H7 (cell line): ENCODE measurements around the gene TMEM163. TPM values are rescaled to one million over a fixed set of nuclear protein-coding genes. Genes with fewer than 3 reads are reported as not detected.
"Not testable (repeated sequence)": the region's sequence is repeated elsewhere in the genome, so short reads cannot be mapped to it uniquely, and the experiment has no call there.

ENCODE experiments used
- DNase-seq: peaks from one replicate; pipeline ENCODE4 v3.0.0; 2012
- H3K27me3 ChIP-seq: 2 replicates; pipeline ENCODE4 v1.6.0; 2011; ENCODE audit warnings: mild to moderate bottlenecking, low read length; ENCODE audit not compliant: control insufficient read depth, insufficient read depth
- H3K36me3 ChIP-seq: replicated peaks from 2 replicates; pipeline ENCODE4 v1.5.1; 2011; ENCODE audit warnings: low read length; ENCODE audit not compliant: control insufficient read depth, insufficient read depth
- H3K4me3 ChIP-seq: 2 replicates; pipeline ENCODE4 v1.5.1; 2011; ENCODE audit warnings: low read depth, mild to moderate bottlenecking, control low read depth, low read length, moderate library complexity; ENCODE audit not compliant: insufficient read depth
- total RNA-seq: library from RNA; depleted of rRNA; stranded (reverse); fragments of >200 nt; shearing (Covaris generic); gene quantifications from 2 replicates; pipeline ENCODE4 v1.2.3, GENCODE V29; 2014

The TMEM163 gene
- total RNA-seq, 1 experiment from 2014 or later = 0.14 TPM

- no peak overlapping the region for H3K4me3 ChIP-seq
- H3K27me3 ChIP-seq = no peaks in the 10 kb centered on the region
- H3K36me3 ChIP-seq = no peaks in the 10 kb centered on the region
- DNase-seq = no peak
Observed at GRCh38 chr2:134737671-134738070, 18.9 kb upstream of the TMEM163 start.

- DNase-seq = no peak
Observed at GRCh38 chr2:134736167-134736880, 17.5 kb upstream of the TMEM163 start.

GRCh38 chr2:134728163-134728562 lies 9.4 kb upstream of the TMEM163 start:
- Histone ChIP-seq H3K36me3 (no peaks in the 10 kb centered on the region), H3K4me3 (no peak overlapping the region), H3K27me3 (no peaks in the 10 kb centered on the region; the same call in 1 of the 2 replicates)
- no peak for DNase-seq

More at GRCh38 chr2:134736167-134736880, 17.5 kb upstream of the TMEM163 start:
- Histone ChIP-seq H3K36me3 (no peaks in the 10 kb centered on the region), H3K27me3 (no peaks in the 10 kb centered on the region), H3K4me3 (no peak overlapping the region)

- no peaks in the 10 kb centered on the region; the same call in 1 of the 2 replicates for H3K27me3 ChIP-seq
- H3K36me3 ChIP-seq = no peaks in the 10 kb centered on the region
- DNase-seq = no peak
- no peak overlapping the region for H3K4me3 ChIP-seq
Observed at GRCh38 chr2:134727385-134727784, 8.6 kb upstream of the TMEM163 start.

- no peaks in the 10 kb centered on the region for H3K36me3 ChIP-seq
- no peak for DNase-seq
- peaks cover 3% of the 10 kb centered on the region for H3K27me3 ChIP-seq
- H3K4me3 ChIP-seq = no peak overlapping the region
Observed at GRCh38 chr2:134726645-134727044, 7.8 kb upstream of the TMEM163 start.

DNA sequence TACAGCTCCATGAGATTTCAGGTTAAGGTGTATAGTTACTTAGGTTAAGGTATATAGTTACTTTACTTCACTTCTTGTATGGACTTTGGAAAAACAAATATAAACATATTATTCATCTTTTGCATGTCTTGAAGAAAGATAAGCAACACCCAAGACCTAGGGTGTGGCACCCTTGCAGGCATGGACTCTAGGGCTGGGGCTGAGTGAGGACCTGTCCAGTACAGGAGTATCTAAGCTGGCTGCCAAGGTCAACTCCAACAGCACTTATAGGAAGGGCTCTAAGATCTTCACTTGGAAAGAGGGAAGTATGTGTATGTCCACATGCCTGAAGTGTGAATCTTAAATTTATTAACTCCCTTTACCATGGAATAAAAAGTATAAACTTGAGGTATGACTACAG lies 7.1 kb upstream of the TMEM163 start:
- no peak overlapping the region for H3K4me3 ChIP-seq

DNA sequence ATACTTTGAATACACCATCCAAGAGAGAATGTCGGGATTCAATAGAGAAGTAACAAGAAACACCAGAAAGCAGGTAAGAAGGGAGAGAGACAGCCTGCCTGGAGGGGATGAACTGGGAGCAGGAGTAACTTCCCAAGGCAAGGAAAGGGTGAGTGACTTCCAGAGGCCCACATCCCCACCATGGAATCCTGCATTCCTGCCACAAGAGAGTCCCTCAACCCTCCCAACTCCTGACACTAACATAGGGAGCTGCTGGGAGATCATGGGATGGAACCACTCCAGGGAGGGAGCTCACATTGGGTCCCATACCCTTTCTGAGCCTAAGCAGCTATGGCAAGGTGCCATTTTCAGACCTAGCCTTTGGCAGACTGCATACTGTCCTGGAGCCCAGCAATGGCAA lies 5.5 kb upstream of the TMEM163 start:
- Histone ChIP-seq H3K36me3 (no peaks in the 10 kb centered on the region), H3K27me3 (peaks cover 23% of the 10 kb centered on the region), H3K4me3 (no peak overlapping the region)
- DNase-seq = no peak

More for the DNA sequence above, 7.1 kb upstream of the TMEM163 start:
- Histone ChIP-seq H3K36me3 (no peaks in the 10 kb centered on the region), H3K27me3 (peaks cover 8% of the 10 kb centered on the region)
- no peak for DNase-seq

GRCh38 chr2:134723742-134724141 lies 4.9 kb upstream of the TMEM163 start:
- DNase-seq, H3K36me3 ChIP-seq, H3K4me3 ChIP-seq: not testable (repeated sequence)
- peaks cover 26% of the 10 kb centered on the region for H3K27me3 ChIP-seq

GRCh38 chr2:134722728-134723127 lies 3.9 kb upstream of the TMEM163 start:
- DNase-seq = peak; percentile 54
- Histone ChIP-seq H3K27me3 (peaks cover 35% of the 10 kb centered on the region), H3K36me3 (no peaks in the 10 kb centered on the region), H3K4me3 (no peak overlapping the region)

- Histone ChIP-seq H3K4me3 (no peak overlapping the region), H3K27me3 (peaks cover 46% of the 10 kb centered on the region), H3K36me3 (no peaks in the 10 kb centered on the region)
- no peak for DNase-seq
Observed at GRCh38 chr2:134721596-134721995, 2.8 kb upstream of the TMEM163 start.

DNA sequence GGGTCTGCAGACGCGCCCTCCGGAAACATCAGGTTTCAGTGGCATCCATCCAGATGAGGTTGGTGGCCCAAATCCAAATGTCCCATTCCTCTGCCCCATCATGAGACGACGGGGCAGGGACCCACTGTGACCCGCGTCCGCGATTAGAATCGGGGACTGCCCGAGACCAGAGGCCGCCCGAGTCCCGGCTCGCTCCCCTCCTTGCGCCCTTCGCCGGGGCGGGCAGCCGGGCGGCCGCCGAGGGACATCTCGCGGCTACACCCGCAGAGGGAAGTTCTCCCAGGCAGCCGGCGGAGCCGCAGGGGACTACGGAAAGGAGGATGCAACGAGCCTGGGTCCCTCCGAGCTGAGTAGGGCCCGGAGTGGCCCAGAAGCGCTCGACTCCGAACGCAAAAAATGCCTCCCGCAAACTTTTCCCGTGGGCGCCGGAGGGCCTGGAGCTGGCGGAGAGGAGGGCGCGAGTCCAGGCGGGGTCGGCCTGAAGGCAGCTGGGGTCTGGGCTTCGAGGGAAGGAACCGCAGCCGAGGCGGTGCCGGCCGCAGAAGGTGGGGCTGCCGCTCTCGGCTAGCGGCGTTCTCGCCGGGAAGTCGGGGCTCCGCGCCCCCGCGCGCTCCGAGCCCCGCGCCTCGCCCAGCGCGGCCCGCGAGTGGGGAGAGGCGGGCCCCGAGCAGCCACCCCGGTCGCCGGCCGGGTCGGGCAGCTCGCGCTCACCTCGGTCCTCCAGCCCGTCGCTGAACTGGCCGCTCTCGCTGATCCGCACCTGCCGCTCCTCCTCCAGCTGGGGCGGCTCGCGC lies 580 bp downstream of the TMEM163 start:
- peaks cover 55% of the 10 kb centered on the region for H3K27me3 ChIP-seq
- H3K4me3 ChIP-seq = peak overlapping the region; percentile 66
- H3K36me3 ChIP-seq = no peaks in the 10 kb centered on the region
- peak; percentile 82 for DNase-seq

DNA sequence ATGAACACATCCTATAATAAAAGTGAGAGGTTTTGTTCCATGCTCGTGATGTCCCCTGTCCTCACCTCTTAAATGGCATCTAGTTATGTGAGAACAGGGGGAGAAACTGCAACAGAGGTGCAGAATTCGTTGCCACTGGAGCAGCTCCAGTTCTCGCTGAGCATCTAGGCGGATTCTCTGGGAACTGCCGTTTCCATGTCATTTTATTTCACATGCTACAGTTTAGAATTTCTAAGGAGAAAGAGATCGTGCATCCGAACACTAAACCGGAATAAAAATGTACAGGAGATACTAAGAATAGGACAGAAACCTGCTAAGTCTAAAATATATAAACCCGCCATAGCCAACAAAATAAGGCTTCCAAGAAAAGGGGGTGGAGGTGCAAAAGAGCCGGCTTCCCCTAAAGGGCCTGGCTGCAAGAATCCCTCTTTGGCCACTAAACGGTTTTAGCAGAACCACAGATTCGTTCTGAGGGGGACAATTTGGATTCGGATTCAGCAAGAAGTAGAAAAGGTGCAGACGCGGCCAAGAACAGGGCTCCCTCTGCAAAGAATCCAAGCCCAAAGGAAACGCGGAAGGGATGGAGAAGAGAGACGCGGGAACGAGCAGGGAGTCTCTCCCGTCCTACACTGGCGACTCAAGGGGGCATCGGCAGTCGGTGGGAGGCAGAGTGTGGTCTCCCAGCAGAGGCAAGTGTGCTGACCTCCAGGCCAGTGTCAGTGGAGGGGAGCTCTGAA lies 1.3 kb downstream of the TMEM163 start:
- Histone ChIP-seq H3K4me3 (peak overlapping the region; percentile 66), H3K36me3 (no peaks in the 10 kb centered on the region), H3K27me3 (peaks cover 55% of the 10 kb centered on the region)
- DNase-seq = peak; percentile 59

- no peak for DNase-seq
- no peaks in the 10 kb centered on the region for H3K36me3 ChIP-seq
- H3K27me3 ChIP-seq = peaks cover 53% of the 10 kb centered on the region
- no peak overlapping the region for H3K4me3 ChIP-seq
Observed at GRCh38 chr2:134716721-134717243, 2.0 kb downstream of the TMEM163 start.

GRCh38 chr2:134715932-134716643 lies 2.7 kb downstream of the TMEM163 start:
- Histone ChIP-seq H3K4me3 (no peak overlapping the region), H3K36me3 (no peaks in the 10 kb centered on the region), H3K27me3 (peaks cover 49% of the 10 kb centered on the region)
- DNase-seq = no peak
